Transverse colon (tissue), 4 donors: ENCODE measurements around the gene METTL8. TPM values are rescaled to one million over a fixed set of nuclear protein-coding genes. Genes with fewer than 3 reads are reported as not detected.
A peak's percentile ranks its signal among the peaks of the same experiment; 100 is the strongest.

Source experiments
- DNase-seq: peaks from one replicate; pipeline ENCODE4 v3.0.0-alpha.2; 2019
- H3K27ac ChIP-seq, 4 donors: fragments of 200-600 bp; sonication (generic); 2 replicates each; pipeline ENCODE4 v1.5.1; 2016 to 2018; ENCODE audit warnings: inconsistent platforms in 4 of 4
- H3K27me3 ChIP-seq: fragments of 200-600 bp; sonication (generic); 2 replicates; pipeline ENCODE4 v1.5.1; 2017; ENCODE audit warnings: inconsistent platforms
- H3K36me3 ChIP-seq, 4 donors: fragments of 200-600 bp; sonication (generic); 2 replicates each; pipeline ENCODE4 v1.5.1; 2017 to 2019; ENCODE audit warnings: inconsistent platforms in 4 of 4
- H3K4me1 ChIP-seq, 4 donors: fragments of 200-600 bp; sonication (generic); 2 replicates each; pipeline ENCODE4 v1.5.1; 2017 to 2020; ENCODE audit warnings: inconsistent platforms in 4 of 4
- H3K4me3 ChIP-seq, 4 donors: fragments of 200-600 bp; sonication (generic); 1 replicate in 1 of 4; 2 replicates in 3 of 4; pipeline versions ENCODE4 v1.5.1 to v1.6.1; 2017 to 2019; ENCODE audit warnings: inconsistent platforms in 4 of 4
- H3K9me3 ChIP-seq, 2 donors: fragments of 200-600 bp; sonication (generic); 2 replicates each; pipeline ENCODE4 v1.5.1; 2017 to 2019; ENCODE audit warnings: inconsistent platforms in 2 of 2
- CTCF ChIP-seq, 5 experiments: fragments of 200-600 bp in 3 of 5; fragments of 450-650 bp in 2 of 5; sonication (generic) in 3 of 5; IDR thresholded peaks; 1 replicate in 2 of 5; 2 replicates in 3 of 5; pipeline ENCODE4 v1.5.1; 2016 to 2017; ENCODE audit warnings: antibody characterized with exemption in 5 of 5, inconsistent platforms in 3 of 5, mild to moderate bottlenecking in 2 of 5, moderate library complexity in 1 of 5
- EP300 ChIP-seq: sonication (generic); formaldehyde crosslinking; IDR thresholded peaks from one replicate; pipeline ENCODE4 v1.6.1; 2017; ENCODE audit warnings: antibody characterized with exemption, low read depth
- POLR2A ChIP-seq: fragments of 450-650 bp; IDR thresholded peaks from one replicate; pipeline ENCODE4 v1.6.1; 2016; ENCODE audit warnings: antibody characterized with exemption, mild to moderate bottlenecking, moderate library complexity
- POLR2AphosphoS5 ChIP-seq, 3 donors: sonication (generic); formaldehyde crosslinking; IDR thresholded peaks; one replicate each; pipeline ENCODE4 v1.6.1; 2016; ENCODE audit warnings: antibody characterized with exemption in 3 of 3
- WGBS, 2 donors: methylation state at CpG; one replicate each; pipeline ENCODE4 v1.1.5; 2018; ENCODE audit warnings: low coverage in 1 of 2; 5-methylcytosine and 5-hydroxymethylcytosine counted together
- in situ Hi-C, 4 donors: fragments of 200-750 bp; cut with MboI; loops; one replicate each; pipeline versions ENCODE4 v1.15.0 to v1.15.1; 2017; ENCODE audit warnings: low sequenced_read_pairs in 3 of 4, low pct_ligation_motif_present in 1 of 4, low pct_unique_long_range_greater_than_20kb in 1 of 4
- intact Hi-C: fragments of 100-400 bp; cut with DNase I; formaldehyde crosslinking; loops from one replicate; pipeline ENCODE4 v1.15.1; 2023; ENCODE audit warnings: low total_unique reads
- total RNA-seq, 4 donors: library from RNA; depleted of rRNA; stranded (reverse); fragments of >200 nt; gene quantifications; one replicate each; pipeline ENCODE4 v1.1.0, GENCODE V29; 2016

Gene METTL8
- 10 to 100 TPM in 3 of 4 donors, 1 to 10 TPM in 1; 6.7 to 64.5 (median 22.1) TPM for total RNA-seq

- in situ Hi-C loops (no loop called here), intact Hi-C loops (loop anchor here (10.0 kb wide), 2 partner anchors 91 to 279 kb away; partner anchors contain the start of gene CYBRD1)
- no peaks in the 10 kb centered on the region for H3K27me3 ChIP-seq
- TF ChIP-seq POLR2A (no peak), CTCF (IDR thresholded peaks at IDR 0.05) (peak; percentile 21 to 54 (median 35)), POLR2AphosphoS5 (IDR thresholded peaks at IDR 0.05) (peak in 1 of 3 donors; percentile 52), EP300 (no peak)
- peaks cover 0 to 18% (median 0%) of the 10 kb centered on the region in 4 donors for H3K36me3 ChIP-seq
- peak within 1 kb of the TSS; percentile 96 to 99 (median 98) for H3K27ac ChIP-seq
- peaks cover 7 to 25% (median 13%) of the 10 kb centered on the region in 4 donors for H3K4me1 ChIP-seq
- WGBS, 2 donors: 0% methylated on average over 13 of the region's 15 CpGs; no CpG with 5 or more reads in 1 of the 2 donors
- no peak for DNase-seq
- H3K4me3 ChIP-seq: peak within 1 kb of the TSS; percentile 61 to 79 (median 72)
- no peaks in the 10 kb centered on the region for H3K9me3 ChIP-seq
Observed at GRCh38 chr2:171433763-171434012, at the start of gene METTL8. TSS of gene METTL8 (minus strand) at chr2:171433990. CDS start at chr2:171392185, 41,805 bp downstream.

- Histone ChIP-seq H3K27ac (no peak overlapping the region), H3K4me1 (peaks cover 0 to 3% (median 0%) of the 10 kb centered on the region in 4 donors), H3K4me3 (no peak overlapping the region), H3K9me3 (no peaks in the 10 kb centered on the region), H3K36me3 (no peaks in the 10 kb centered on the region), H3K27me3 (no peaks in the 10 kb centered on the region)
- 87% methylated on average over 3 of the region's 3 CpGs for WGBS, 2 donors
- TF ChIP-seq EP300: no peak
- no peak for TF ChIP-seq CTCF (IDR thresholded peaks at IDR 0.05)
- TF ChIP-seq POLR2A: no peak
- no peak for TF ChIP-seq POLR2AphosphoS5 (IDR thresholded peaks at IDR 0.05)
- in situ Hi-C loops (no loop called here), intact Hi-C loops (no loop called here)
- DNase-seq: no peak
Observed at GRCh38 chr2:171482877-171483276, 49.1 kb upstream of the METTL8 start.

- Histone ChIP-seq H3K27me3 (no peaks in the 10 kb centered on the region), H3K36me3 (no peaks in the 10 kb centered on the region), H3K9me3 (no peaks in the 10 kb centered on the region), H3K4me1 (peaks cover 0 to 3% (median 0%) of the 10 kb centered on the region in 4 donors), H3K4me3 (no peak overlapping the region), H3K27ac (no peak overlapping the region)
- TF ChIP-seq POLR2AphosphoS5 (IDR thresholded peaks at IDR 0.05) (no peak), CTCF (IDR thresholded peaks at IDR 0.05) (no peak), EP300 (no peak), POLR2A (no peak)
- DNase-seq: no peak
- in situ Hi-C loops: no loop called here
- intact Hi-C loops: no loop called here
Observed at GRCh38 chr2:171482308-171482707, 48.5 kb upstream of the METTL8 start.

GRCh38 chr2:171480908-171481307 is 47.1 kb upstream of the METTL8 start:
- intact Hi-C loops (no loop called here), in situ Hi-C loops (no loop called here)
- DNase-seq: no peak

More at GRCh38 chr2:171480908-171481307, 47.1 kb upstream of the METTL8 start:
- H3K4me1 ChIP-seq: peaks cover 0 to 3% (median under 1%) of the 10 kb centered on the region in 4 donors
- H3K36me3 ChIP-seq: no peaks in the 10 kb centered on the region
- WGBS, 2 donors: 94% methylated on average over 1 of the region's 1 CpG
- H3K27ac ChIP-seq: no peak overlapping the region
- H3K27me3 ChIP-seq: no peaks in the 10 kb centered on the region
- H3K9me3 ChIP-seq: no peaks in the 10 kb centered on the region
- TF ChIP-seq POLR2AphosphoS5 (IDR thresholded peaks at IDR 0.05) (no peak), CTCF (IDR thresholded peaks at IDR 0.05) (no peak), EP300 (no peak), POLR2A (no peak)
- H3K4me3 ChIP-seq: no peak overlapping the region
